ENCODE measurements around the gene COPZ1.
"Not testable (repeated sequence)": the region's sequence is repeated elsewhere in the genome, so short reads cannot be mapped to it uniquely, and the experiment has no call there.

Gene COPZ1

GRCh38 chr12:54337280-54337842 is 12.4 kb downstream of the COPZ1 start:
- no peak for DNase-seq

GRCh38 chr12:54337854-54338650 is 13.1 kb downstream of the COPZ1 start:
- DNase-seq = no peak

GRCh38 chr12:54338698-54339296 is 13.9 kb downstream of the COPZ1 start:
- DNase-seq = no peak

GRCh38 chr12:54340846-54341245 is 15.9 kb downstream of the COPZ1 start:
- DNase-seq = no peak

GRCh38 chr12:54341378-54342300 is 16.7 kb downstream of the COPZ1 start:
- DNase-seq = no peak

GRCh38 chr12:54349036-54349435 is 24.1 kb downstream of the COPZ1 start:
- no peak for DNase-seq

- DNase-seq = no peak
Observed at GRCh38 chr12:54349679-54350078, 24.7 kb downstream of the COPZ1 start.

GRCh38 chr12:54350743-54351142 is 25.8 kb downstream of the COPZ1 start:
- DNase-seq = no peak

- DNase-seq = no peak
Observed at GRCh38 chr12:54351341-54351740, 26.4 kb downstream of the COPZ1 start.

GRCh38 chr12:54352022-54352531 is 27.1 kb downstream of the COPZ1 start:
- no peak for DNase-seq

GRCh38 chr12:54352891-54353874 is 28.3 kb downstream of the COPZ1 start:
- DNase-seq = no peak

GRCh38 chr12:54354271-54354670 is 29.3 kb downstream of the COPZ1 start:
- not testable (repeated sequence) for DNase-seq

- no peak for DNase-seq
Observed at GRCh38 chr12:54355104-54355815, 30.3 kb downstream of the COPZ1 start.

- no peak for DNase-seq
Observed at GRCh38 chr12:54356228-54356627, 31.3 kb downstream of the COPZ1 start.

GRCh38 chr12:54356951-54357356 is 32.0 kb downstream of the COPZ1 start:
- no peak for DNase-seq

GRCh38 chr12:54357506-54358190 is 32.7 kb downstream of the COPZ1 start:
- no peak for DNase-seq

GRCh38 chr12:54358191-54358944 is 33.4 kb downstream of the COPZ1 start:
- no peak for DNase-seq

- DNase-seq = peak; percentile 86 to 87
Observed at GRCh38 chr12:54358945-54359761, 34.2 kb downstream of the COPZ1 start.

Measured in AML-193 (cell line).